ENCODE results near the gene RASL12.
"Not testable (repeated sequence)": the region's sequence is repeated elsewhere in the genome, so short reads cannot be mapped to it uniquely, and the experiment has no call there.

The RASL12 gene

GRCh38 chr15:65056868-65057548, 10.8 kb downstream of the RASL12 start:
- in situ Hi-C loops (cut with MboI; ENCODE audit: low sequenced_read_pairs), result no loop called here

GRCh38 chr15:65056106-65056505, 11.7 kb downstream of the RASL12 start:
- in situ Hi-C loops (cut with MboI; ENCODE audit: low sequenced_read_pairs), result no loop called here

GRCh38 chr15:65055201-65055870, 12.5 kb downstream of the RASL12 start:
- in situ Hi-C loops (cut with MboI; ENCODE audit: low sequenced_read_pairs), result no loop called here

DNA sequence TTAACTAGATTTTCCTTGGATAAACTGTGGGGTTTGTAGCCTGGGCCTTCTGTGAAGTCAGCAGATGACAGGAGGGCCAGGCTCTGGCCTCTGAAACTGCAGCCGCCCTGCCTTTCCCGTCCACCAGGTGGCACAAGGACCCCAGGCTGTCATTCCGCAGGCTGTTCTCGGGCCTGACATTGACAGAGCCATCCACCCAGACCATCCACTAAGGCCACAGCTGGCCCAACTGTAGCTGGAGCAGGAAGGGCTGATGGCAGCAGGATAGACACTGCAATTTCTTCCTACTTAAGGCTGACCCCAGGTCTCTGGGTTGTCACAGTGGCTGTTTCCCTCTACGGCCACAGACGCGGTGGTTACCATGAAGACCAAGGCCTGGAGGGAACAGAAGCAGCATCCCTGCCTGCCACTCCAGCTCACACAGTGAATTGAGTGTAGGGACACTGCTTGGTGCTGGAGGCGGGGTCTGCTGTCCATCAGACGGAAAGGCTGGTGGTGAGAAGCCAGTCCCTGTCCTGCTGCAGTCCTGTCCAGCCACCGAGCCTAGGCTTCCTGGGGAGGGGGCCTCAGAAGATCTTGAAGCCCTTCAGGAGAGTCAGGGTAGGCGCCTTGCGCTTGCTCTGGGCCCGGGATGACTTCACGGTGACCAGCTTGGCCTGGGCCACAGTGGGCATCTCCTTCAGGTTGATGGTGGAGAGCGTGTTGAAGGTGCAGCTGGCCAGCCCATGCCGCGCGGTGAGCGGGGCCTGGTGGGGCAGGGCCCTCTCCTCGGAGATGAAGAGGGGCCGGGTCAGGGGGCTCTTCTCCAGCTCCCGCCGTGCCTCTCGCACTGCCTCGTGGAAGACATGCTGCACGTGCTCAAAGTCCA, 13.2 kb downstream of the RASL12 start:
- in situ Hi-C loops (cut with MboI; ENCODE audit: low sequenced_read_pairs), result no loop called here

DNA sequence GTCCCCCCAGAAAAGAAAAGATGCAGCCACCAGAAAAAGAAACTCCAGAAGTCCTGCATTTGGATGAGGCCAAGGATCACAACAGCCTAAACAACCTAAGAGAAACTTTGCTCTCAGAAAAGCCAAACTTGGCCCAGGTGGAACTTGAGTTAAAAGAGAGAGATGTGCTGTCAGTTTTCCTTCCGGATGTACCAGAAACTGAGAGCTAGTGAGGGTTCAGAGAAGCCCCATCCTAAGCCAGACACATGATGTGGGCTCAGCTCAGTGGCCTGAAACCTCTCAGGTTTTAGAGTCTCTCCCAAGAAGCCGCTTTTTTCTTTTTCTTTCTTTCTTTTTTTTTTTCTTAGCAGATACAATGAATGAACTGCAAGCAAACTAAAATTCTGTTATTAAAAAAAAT, 14.8 kb downstream of the RASL12 start:
- in situ Hi-C loops (cut with MboI; ENCODE audit: low sequenced_read_pairs), result no loop called here

DNA sequence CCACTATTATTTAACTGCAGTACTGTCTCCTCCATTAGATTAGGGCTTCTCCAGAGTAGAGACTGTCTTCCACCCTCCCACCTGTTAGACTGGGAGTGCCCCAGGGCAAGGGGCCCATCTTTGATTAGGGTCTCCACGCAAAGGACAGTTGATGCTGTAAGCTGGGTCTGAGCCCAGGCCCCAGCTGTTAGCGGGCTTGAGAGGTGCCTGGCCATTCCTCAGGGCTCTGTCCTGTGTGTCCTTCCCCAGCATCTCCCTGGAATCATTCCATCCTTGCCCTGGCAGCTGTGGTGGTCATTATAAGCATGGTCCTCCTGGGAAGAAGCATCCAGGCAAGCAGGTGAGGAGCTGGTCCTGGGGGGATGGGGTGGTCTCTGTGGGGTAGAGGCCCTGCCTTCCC, 16.5 kb downstream of the RASL12 start:
- in situ Hi-C loops (cut with MboI; ENCODE audit: low sequenced_read_pairs), result no loop called here

DNA sequence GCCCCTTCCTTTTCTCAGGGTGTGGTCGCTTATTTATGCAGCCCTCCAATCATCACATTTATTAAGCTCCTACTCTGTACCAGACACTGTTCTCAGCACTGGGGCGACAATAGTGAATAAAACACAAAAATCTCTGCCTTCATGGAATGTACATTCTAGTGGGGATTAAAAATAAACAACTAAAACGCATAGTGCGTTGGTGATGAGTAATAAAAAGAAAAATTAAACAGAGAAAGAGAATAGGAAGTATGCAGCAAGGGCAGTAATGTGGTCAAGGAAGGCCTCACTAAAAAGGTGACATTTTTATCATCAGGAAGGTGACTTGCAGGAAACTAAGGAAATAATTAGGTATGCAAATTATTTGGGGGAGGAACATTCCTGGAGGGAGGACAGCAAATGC, 17.5 kb downstream of the RASL12 start:
- in situ Hi-C loops (cut with MboI; ENCODE audit: low sequenced_read_pairs), result no loop called here

DNA sequence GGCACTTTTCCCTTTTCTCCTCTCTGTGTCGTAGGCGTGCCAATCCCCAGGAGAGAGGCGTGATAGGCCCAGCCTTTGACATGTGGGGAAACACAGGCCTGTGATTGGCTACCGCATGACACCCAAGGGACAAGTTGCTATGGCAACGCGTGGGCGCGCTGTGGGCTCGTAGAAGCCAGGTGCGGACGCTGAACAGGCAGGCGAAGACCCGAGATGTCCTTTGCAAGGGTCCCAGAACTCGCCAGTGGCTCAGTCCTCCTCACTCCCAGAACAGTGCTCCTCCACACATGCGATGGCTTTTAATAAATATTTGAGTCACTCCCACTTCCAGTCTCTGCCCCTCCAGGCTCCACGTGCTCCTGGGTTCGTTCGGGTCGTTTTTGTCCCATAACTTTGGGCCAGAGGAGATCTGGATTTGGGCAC, 18.4 kb downstream of the RASL12 start:
- in situ Hi-C loops (cut with MboI; ENCODE audit: low sequenced_read_pairs), result no loop called here

DNA sequence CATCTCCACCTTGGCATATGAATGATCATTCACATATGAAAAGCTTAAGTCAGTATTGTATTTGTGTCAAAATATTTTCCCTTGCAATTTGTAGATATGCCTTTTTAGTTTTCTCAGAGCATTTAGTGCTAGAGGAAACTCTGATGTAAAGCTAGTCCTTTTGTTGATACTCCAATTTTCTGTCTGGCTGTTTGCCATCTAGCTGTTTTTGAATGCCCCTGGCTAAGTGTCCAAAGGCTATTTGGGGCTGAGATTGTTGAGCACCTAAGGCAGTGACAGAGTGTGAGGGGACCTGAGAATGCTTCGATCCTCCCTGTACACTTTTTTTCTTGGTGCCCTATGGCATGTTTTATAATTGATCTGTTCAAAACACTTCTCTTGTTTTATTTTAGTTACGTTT, 19.6 kb downstream of the RASL12 start:
- in situ Hi-C loops (cut with MboI; ENCODE audit: low sequenced_read_pairs), result no loop called here

GRCh38 chr15:65044724-65045481, 22.9 kb downstream of the RASL12 start, which contains the start of gene SLC51B:
SLC51B (plus strand) TSS chr15:65045387; CDS start chr15:65050005, 4,618 bp downstream.
- in situ Hi-C loops (cut with MboI; ENCODE audit: low sequenced_read_pairs), result no loop called here

DNA sequence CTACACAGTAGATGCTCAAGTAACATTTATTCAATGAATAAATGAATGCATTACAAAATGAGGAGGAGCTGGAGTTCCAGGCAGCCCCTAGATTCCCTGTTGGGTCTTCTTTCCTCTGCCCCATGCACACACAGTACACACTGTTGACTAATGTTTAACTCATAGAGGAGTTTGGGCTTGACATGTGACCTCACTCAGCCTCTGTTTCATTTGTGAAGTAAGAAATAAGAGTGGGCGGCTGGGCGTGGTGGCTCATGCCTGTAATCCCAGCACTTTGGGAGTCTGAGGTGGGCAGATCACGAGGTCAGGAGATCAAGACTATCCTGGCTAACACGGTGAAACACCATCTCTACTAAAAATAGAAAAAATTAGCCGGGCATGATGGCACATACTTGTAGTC, 23.6 kb downstream of the RASL12 start:
- in situ Hi-C loops (cut with MboI; ENCODE audit: low sequenced_read_pairs), result not testable (repeated sequence)

- in situ Hi-C loops (cut with MboI; ENCODE audit: low sequenced_read_pairs), result no loop called here
Observed at GRCh38 chr15:65042776-65043327, 24.9 kb downstream of the RASL12 start.

DNA sequence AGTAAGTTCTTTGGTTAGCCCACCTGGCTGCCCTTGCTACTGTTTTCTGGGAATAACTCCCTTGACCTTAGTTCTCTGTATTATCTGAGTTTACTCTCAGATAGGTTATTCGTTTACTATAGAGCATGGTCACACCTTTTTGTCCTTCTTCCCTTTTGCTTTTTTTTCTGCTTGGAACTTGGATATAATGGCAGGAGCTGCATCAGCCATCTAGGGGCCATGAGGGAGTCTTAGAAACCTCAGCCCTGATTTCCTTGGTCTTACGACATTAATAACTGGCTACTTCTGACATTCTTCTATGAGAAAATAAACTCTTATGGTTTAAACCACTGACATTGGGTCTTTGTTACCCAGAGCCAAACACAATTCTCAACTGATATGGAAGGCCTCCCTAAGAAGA, 26.0 kb downstream of the RASL12 start:
- in situ Hi-C loops (cut with MboI; ENCODE audit: low sequenced_read_pairs), result no loop called here

GRCh38 chr15:65040461-65040860, 27.3 kb downstream of the RASL12 start:
- in situ Hi-C loops (cut with MboI; ENCODE audit: low sequenced_read_pairs), result no loop called here

GRCh38 chr15:65038836-65039235, 29.0 kb downstream of the RASL12 start:
- in situ Hi-C loops (cut with MboI; ENCODE audit: low sequenced_read_pairs), result no loop called here

- in situ Hi-C loops (cut with MboI; ENCODE audit: low sequenced_read_pairs), result no loop called here
Observed at GRCh38 chr15:65038428-65038827, 29.4 kb downstream of the RASL12 start.

DNA sequence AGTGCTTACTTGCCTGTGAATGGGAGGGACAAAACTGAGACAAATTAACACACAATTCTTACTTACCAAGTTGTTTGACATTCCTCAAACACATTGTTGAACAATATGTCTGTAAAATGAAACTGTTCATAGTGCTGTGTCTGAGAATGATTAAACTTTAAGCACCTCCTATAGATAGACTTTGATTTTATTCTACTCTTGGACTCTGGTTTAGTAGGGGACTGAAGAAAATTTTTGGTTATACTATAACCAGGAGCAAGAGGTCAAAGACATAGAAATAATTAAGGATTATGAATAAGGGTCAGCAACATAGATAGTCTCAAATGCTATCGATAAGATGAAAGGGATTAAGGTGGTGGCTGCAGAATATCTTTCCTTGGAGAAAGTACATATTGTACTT, 30.5 kb downstream of the RASL12 start:
- in situ Hi-C loops (cut with MboI; ENCODE audit: low sequenced_read_pairs), result no loop called here

DNA sequence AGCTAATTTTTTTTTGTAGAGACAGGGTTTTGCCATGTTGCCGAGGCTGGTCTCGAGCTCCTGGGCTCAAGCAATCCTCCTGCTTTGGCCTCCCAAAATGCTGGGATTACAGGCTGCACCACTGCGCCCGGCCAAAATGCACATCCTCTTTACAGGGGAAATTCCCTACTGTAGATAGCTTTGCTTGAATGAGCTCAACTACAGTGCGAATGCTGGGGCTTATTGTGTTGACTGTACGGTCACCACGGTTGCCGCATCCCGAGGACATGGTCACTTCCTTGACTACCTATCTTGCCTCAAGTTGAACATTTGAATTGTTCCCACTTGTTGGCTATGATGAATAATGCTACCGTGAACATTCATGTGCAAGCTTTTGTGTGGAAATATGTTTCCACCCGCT, 33.1 kb downstream of the RASL12 start:
- in situ Hi-C loops (cut with MboI; ENCODE audit: low sequenced_read_pairs), result no loop called here

DNA sequence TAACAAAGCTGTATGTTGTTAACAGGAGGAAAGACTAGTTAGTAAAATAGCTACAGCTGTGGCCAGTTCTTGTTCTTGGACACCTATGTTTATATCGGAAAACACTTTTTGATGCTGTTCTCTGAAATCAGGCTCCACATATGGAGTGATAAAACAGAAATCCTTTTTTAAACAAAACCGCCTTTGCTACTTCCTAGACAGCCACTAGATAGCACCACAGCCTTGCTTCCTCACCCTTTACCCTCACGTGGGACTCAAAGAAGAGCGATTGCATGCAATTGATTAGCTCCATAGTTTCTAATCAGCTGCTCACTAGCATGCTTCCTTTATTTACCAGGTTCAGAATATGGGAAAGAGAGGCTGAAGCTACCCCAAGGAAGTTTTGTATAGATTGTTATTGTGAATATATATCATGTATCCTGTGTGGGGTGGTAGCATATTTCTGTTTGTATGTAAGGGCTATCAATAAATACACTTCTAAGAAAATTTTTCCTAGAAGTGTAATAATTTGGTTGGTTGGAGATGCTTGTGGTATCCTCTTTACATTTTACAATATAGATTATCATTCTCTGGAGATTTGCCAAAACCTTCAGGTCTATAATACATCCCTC, 34.0 kb downstream of the RASL12 start:
- in situ Hi-C loops (cut with MboI; ENCODE audit: low sequenced_read_pairs), result no loop called here
